GM20000 (cell line): Measurements from ENCODE around the gene ZNHIT3.
"Not testable (repeated sequence)": the region's sequence is repeated elsewhere in the genome, so short reads cannot be mapped to it uniquely, and the experiment has no call there.

Experiments
- DNase-seq: peaks from one replicate; pipeline ENCODE4 v3.0.0; 2012; ENCODE audit warnings: low spot score
- CTCF ChIP-seq: IDR thresholded peaks from 2 replicates; pipeline ENCODE4 v1.5.1; 2012; ENCODE audit warnings: mild to moderate bottlenecking, control low read depth; ENCODE audit errors: extremely low read depth, missing control alignments

Gene ZNHIT3

GRCh38 chr17:36486204-36487194 is at the start of gene ZNHIT3:
Gene ZNHIT3 (plus strand): TSS chr17:36486681. CDS start chr17:36486700, 19 bp downstream.
- no peak for TF ChIP-seq CTCF
- DNase-seq = peak; percentile 98

GRCh38 chr17:36441792-36442191 is 44.7 kb upstream of the ZNHIT3 start:
- not testable (repeated sequence) for DNase-seq

GRCh38 chr17:36443777-36444176 is 42.7 kb upstream of the ZNHIT3 start:
- DNase-seq = no peak
- TF ChIP-seq CTCF = no peak

- not testable (repeated sequence) for DNase-seq
Measured at GRCh38 chr17:36449997-36450396, 36.5 kb upstream of the ZNHIT3 start.

GRCh38 chr17:36452888-36453287 is 33.6 kb upstream of the ZNHIT3 start:
- DNase-seq = not testable (repeated sequence)

GRCh38 chr17:36457701-36458100 is 28.8 kb upstream of the ZNHIT3 start:
- not testable (repeated sequence) for DNase-seq

GRCh38 chr17:36459045-36459444 is 27.4 kb upstream of the ZNHIT3 start:
- no peak for DNase-seq
- TF ChIP-seq CTCF = no peak

GRCh38 chr17:36459601-36460000 is 26.9 kb upstream of the ZNHIT3 start:
- DNase-seq = no peak
- TF ChIP-seq CTCF = no peak

- no peak for TF ChIP-seq CTCF
- no peak for DNase-seq
Measured at GRCh38 chr17:36460265-36460937, 26.1 kb upstream of the ZNHIT3 start.
